Measurements from ENCODE around the gene PMEPA1.

Gene PMEPA1

DNA sequence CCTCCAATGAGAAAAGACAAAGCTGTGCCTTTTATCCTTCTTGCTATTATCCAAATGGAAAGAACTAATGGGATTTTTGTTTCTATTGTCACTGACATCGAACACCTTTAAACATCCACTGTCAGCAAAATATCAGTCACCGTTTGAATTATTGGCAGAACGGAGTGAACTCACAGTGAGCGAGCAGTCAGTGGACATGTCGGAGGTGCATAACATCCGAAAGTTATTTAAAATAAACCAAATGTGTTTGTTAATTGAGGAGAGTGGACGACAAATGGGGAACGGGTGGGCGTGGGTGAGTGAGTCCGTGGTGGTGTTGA, 38.8 kb downstream of the PMEPA1 start:
- H3K4me3 ChIP-seq (ENCODE audit: low read depth, low read length), result no peak overlapping the region
- H3K9me3 ChIP-seq (ENCODE audit: control insufficient read depth, insufficient read depth, low read depth, low read length), result no peaks in the 10 kb centered on the region
- ChIA-PET POLR2A (no interaction called here), CTCF (interaction anchor here (0.6 to 0.7 kb wide), 2 partner anchors 78 to 509 kb away, joined by 3 to 4 read pairs; no protein-coding TSS in a partner anchor)
- H3K27ac ChIP-seq (ENCODE audit: extremely low read depth, low read depth, low read length), result no peak overlapping the region
- no peaks in the 10 kb centered on the region for H3K36me3 ChIP-seq (ENCODE audit: control insufficient read depth in 2 of 2, insufficient read depth in 1 of 2, low read length in 2 of 2)
- H3K4me1 ChIP-seq (ENCODE audit: control insufficient read depth, insufficient read depth, low read length), result no peaks in the 10 kb centered on the region
- no peak for TF ChIP-seq BCL11B (tag by site-specific recombination; IDR thresholded peaks at IDR 0.05; ENCODE audit: low read depth)
- no peak for TF ChIP-seq ZNF248 (tag by site-specific recombination; IDR thresholded peaks at IDR 0.05)
- TF ChIP-seq, protein P1, sequence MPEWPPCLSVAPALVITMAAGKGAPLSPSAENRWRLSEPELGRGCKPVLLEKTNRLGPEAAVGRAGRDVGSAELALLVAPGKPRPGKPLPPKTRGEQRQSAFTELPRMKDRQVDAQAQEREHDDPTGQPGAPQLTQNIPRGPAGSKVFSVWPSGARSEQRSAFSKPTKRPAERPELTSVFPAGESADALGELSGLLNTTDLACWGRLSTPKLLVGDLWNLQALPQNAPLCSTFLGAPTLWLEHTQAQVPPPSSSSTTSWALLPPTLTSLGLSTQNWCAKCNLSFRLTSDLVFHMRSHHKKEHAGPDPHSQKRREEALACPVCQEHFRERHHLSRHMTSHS (tag by site-specific recombination; IDR thresholded peaks at IDR 0.05), result no peak
- TF ChIP-seq WT1 (tag by site-specific recombination; IDR thresholded peaks at IDR 0.05), result no peak
- TF ChIP-seq, protein P2, sequence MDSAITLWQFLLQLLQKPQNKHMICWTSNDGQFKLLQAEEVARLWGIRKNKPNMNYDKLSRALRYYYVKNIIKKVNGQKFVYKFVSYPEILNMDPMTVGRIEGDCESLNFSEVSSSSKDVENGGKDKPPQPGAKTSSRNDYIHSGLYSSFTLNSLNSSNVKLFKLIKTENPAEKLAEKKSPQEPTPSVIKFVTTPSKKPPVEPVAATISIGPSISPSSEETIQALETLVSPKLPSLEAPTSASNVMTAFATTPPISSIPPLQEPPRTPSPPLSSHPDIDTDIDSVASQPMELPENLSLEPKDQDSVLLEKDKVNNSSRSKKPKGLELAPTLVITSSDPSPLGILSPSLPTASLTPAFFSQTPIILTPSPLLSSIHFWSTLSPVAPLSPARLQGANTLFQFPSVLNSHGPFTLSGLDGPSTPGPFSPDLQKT (IDR thresholded peaks at IDR 0.05; ENCODE audit: borderline replicate concordance, low read depth, low read length), result no peak
- no peak for TF ChIP-seq YY1 (tag by site-specific recombination; IDR thresholded peaks at IDR 0.05)
- no peak for TF ChIP-seq ZNF404 (tag by site-specific recombination; IDR thresholded peaks at IDR 0.05)
- TF ChIP-seq, protein P3, sequence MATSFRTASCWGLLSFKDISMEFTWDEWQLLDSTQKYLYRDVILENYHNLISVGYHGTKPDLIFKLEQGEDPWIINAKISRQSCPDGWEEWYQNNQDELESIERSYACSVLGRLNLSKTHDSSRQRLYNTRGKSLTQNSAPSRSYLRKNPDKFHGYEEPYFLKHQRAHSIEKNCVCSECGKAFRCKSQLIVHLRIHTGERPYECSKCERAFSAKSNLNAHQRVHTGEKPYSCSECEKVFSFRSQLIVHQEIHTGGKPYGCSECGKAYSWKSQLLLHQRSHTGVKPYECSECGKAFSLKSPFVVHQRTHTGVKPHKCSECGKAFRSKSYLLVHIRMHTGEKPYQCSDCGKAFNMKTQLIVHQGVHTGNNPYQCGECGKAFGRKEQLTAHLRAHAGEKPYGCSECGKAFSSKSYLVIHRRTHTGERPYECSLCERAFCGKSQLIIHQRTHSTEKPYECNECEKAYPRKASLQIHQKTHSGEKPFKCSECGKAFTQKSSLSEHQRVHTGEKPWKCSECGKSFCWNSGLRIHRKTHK (tag by site-specific recombination; IDR thresholded peaks at IDR 0.05), result no peak
- TF ChIP-seq ZSCAN16 (tag by site-specific recombination; IDR thresholded peaks at IDR 0.05), result no peak
- no peak for TF ChIP-seq ZNF837 (tag by site-specific recombination; IDR thresholded peaks at IDR 0.05)
- TF ChIP-seq, protein P4, sequence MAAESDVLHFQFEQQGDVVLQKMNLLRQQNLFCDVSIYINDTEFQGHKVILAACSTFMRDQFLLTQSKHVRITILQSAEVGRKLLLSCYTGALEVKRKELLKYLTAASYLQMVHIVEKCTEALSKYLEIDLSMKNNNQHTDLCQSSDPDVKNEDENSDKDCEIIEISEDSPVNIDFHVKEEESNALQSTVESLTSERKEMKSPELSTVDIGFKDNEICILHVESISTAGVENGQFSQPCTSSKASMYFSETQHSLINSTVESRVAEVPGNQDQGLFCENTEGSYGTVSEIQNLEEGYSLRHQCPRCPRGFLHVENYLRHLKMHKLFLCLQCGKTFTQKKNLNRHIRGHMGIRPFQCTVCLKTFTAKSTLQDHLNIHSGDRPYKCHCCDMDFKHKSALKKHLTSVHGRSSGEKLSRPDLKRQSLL (tag by site-specific recombination; IDR thresholded peaks at IDR 0.05), result no peak
- TF ChIP-seq, protein P5, sequence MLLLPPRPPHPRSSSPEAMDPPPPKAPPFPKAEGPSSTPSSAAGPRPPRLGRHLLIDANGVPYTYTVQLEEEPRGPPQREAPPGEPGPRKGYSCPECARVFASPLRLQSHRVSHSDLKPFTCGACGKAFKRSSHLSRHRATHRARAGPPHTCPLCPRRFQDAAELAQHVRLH (tag by site-specific recombination; IDR thresholded peaks at IDR 0.05), result no peak

DNA sequence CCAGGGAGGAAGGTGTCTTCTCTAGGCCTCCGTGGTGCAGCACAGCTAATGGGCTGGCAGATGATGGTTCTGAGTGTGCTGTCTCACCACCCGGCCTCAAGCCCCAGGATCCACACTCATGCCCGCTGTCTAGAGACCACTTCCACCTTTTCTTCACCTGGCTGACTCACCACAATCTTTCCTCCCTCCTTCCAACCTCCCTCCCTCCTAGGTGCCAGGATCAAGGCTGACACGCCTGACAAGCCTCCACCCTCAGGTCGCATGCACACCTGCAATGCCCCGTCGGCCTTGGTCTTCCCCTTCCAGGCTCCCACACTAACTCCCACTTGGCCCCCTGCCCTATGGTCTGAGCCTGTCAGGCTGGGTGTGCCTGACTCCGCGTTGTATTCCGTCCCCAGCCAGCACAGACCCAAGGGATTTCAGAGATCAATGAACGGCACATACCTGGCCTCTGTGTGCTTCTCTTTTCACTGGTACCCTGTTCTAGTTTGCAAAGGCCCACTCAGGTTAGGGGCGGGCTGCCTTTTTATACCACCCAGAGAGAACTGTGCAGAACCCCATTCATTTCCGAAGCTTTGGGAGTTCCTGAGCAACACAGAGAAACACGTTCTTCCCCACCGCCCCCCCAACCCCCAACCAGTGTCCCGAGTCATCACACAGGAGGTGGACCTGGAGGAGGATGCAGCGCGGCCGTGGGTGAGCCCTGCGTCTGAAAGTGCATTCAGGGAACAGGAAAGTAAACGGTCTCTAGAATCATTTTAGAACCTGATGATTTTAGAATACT, 39.3 kb downstream of the PMEPA1 start:
- ChIA-PET CTCF (interaction anchor here (0.6 kb wide), 1 partner anchor 77 kb away, joined by 3 read pairs; no protein-coding TSS in a partner anchor), POLR2A (no interaction called here)
- Histone ChIP-seq H3K36me3 (ENCODE audit: control insufficient read depth in 2 of 2, insufficient read depth in 1 of 2, low read length in 2 of 2) (no peaks in the 10 kb centered on the region), H3K9me3 (ENCODE audit: control insufficient read depth, insufficient read depth, low read depth, low read length) (no peaks in the 10 kb centered on the region), H3K4me1 (ENCODE audit: control insufficient read depth, insufficient read depth, low read length) (no peaks in the 10 kb centered on the region), H3K4me3 (ENCODE audit: low read depth, low read length) (no peak overlapping the region), H3K27ac (ENCODE audit: extremely low read depth, low read depth, low read length) (no peak overlapping the region)
- TF ChIP-seq, protein P6, sequence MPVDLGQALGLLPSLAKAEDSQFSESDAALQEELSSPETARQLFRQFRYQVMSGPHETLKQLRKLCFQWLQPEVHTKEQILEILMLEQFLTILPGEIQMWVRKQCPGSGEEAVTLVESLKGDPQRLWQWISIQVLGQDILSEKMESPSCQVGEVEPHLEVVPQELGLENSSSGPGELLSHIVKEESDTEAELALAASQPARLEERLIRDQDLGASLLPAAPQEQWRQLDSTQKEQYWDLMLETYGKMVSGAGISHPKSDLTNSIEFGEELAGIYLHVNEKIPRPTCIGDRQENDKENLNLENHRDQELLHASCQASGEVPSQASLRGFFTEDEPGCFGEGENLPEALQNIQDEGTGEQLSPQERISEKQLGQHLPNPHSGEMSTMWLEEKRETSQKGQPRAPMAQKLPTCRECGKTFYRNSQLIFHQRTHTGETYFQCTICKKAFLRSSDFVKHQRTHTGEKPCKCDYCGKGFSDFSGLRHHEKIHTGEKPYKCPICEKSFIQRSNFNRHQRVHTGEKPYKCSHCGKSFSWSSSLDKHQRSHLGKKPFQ (tag by site-specific recombination; IDR thresholded peaks at IDR 0.05), result no peak
- no peak for TF ChIP-seq ZNF560 (tag by site-specific recombination; IDR thresholded peaks at IDR 0.05; ENCODE audit: borderline replicate concordance)
- no peak for TF ChIP-seq YY2 (tag by site-specific recombination; IDR thresholded peaks at IDR 0.05)
- TF ChIP-seq ZNF600 (tag by site-specific recombination; IDR thresholded peaks at IDR 0.05), result 0 out of 2 replicates have a peak, but pooled peaks have one; percentile 14
